Activated CD4-positive, CD25-positive, alpha-beta regulatory T cell (primary cell): ENCODE results near the gene BLTP3A.

Experiments used
- DNase-seq, 4 experiments: peaks; one replicate each; lab custom pipeline; 2025; lab: John Stamatoyannopoulos, UW

BLTP3A gene

DNA sequence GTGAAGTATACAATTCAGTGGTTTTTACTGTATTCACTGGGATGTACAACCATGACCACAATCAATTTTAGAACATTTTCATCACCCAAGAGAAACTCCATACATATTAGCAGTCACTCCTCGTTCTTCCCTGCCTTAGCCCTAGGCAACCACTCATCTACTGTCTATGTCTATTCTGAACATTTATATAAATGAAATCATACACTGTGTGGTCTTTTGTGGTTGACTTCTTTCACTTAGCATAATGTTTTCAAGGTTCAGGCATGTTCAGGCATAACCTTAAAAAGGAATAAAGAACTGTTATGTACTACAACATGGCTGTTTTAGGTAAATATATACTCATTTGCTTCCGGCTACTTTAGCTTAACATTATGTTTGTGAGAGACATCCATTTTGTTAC lies 37.3 kb downstream of the BLTP3A start:
- no peak for DNase-seq

GRCh38 chr6:34832942-34833341 lies 41.1 kb downstream of the BLTP3A start:
- DNase-seq: no peak

DNA sequence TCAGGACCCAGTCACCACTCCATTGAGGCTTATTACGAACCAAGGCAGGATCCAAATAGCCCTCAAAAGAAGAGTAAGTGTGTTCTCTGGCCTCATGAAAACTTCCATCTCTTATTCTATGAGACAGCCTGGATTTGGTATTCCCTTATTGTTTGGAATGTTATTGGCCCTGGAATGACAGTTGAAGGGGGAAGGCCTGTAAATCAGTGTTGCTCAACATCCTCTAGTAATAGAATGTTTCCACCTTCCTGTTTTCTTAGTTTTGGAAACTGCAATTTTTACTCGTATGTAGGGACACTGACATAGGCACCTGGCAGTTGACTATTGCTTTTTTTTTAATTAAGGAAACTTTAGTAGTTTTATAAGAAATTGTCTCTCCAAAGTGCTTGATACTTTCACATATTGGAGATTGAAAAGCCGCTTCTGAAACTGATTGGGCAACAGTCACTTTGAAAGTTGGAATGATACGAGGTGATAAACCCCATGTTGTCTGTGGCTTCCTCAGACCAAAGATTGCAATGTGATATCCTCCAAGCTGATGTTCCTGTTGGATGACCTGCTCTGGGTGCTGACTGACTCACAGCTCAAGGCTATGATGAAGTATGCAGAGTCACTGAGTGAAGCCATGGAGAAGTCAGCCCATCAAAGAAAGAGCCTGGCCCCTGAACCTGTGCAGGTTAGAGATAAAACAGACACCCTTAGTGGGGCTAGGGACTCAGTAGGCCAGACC lies 43.1 kb downstream of the BLTP3A start:
- DNase-seq: no peak

DNA sequence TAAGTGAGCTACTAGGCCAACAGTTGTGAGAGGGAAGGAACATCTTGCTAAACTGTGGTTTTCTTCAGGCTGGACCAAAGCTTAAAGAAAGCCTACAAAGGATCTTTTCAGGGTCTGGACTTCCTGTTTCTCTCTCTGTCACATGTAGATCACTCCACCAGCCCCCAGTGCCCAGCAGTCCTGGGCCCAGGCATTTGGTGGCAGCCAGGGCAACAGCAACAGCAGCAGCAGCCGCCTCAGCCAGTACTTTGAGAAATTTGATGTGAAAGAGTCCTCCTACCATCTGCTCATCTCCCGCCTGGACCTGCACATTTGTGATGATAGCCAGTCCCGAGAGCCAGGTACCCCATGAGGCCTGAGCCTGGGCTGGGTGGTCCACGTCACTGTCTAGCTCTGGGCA lies 44.1 kb downstream of the BLTP3A start:
- no peak for DNase-seq

GRCh38 chr6:34836451-34836850 lies 44.6 kb downstream of the BLTP3A start:
- no peak for DNase-seq

DNA sequence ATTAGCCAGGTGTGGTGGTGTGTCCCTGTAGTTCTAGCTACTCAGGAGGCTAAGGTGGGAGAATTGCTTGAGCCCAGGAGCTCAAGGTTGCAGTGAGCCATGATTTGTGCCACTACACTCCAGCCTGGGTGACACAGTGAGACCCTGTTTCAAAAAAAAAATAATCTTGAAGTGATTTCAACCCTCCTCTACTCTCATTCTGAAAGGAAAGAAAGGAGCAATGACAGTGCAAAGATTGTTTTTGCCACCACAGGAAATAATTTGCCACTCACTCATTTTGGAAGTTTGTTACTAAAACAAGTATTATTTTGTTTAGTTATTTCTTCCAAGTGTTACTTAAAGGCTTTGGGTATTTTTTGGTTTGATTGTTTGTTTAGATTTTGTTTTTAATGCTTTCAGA lies 45.6 kb downstream of the BLTP3A start:
- DNase-seq: no peak

GRCh38 chr6:34839666-34840352 lies 47.9 kb downstream of the BLTP3A start:
- DNase-seq: no peak
